GM18498 (cell line): ENCODE results near the gene TEC.
"Not testable (repeated sequence)": the region's sequence is repeated elsewhere in the genome, so short reads cannot be mapped to it uniquely, and the experiment has no call there.

ENCODE experiments used
- ATAC-seq: cut with Tn5 transposase; IDR thresholded peaks from one replicate; pipeline ENCODE4 v1.9.1; 2021; ENCODE audit warnings: mild to moderate bottlenecking, moderate library complexity; ENCODE audit not compliant: unreplicated experiment

Gene TEC

DNA sequence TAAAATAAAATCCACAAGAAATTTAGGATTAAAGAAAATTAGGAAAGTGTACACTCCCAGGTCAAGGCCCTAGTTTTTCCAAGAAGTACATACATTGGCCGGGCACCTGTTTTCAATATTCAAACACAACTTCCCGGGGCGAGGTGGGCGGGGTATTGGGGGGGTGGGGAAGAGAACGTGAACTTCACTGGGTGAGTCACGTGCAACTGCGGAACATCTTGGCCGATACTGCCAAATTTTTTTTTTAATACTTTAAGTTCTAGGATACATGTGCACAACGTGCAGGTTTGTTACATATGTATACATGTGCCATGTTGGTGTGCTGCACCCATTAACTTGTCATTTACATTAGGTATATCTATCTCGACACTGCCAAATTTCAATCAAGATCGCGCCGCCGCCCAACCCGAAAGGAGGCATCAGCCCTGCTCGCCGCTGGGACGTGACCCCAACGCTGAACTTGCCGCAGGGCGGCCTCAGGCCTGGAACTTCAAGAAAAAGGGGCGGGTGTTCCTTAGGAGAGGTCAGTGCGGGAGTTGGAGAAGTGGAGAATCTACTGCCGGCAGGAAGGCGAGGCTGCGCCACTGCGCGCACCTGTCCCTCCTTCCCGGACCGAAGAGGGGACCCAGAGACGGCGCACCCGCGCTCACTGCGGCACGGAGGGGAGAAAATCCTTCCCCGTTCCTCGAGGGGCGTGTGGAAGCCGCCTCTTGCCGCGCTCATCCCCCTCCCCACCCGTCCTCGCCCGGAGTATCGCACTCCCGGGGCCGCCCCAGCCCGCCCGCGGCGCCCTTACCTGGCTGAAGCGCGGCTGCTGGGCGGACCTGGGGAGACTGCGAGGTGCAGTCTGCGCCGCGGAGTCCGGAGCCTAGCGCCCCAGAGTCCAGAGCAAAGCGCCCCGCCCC, at the start of gene TEC:
Gene TEC, minus strand, starts transcription at position 883 of the 905 bp plus-strand sequence. CDS start 41,224 bp downstream, outside the sequence.
- ATAC-seq: peak; percentile 28

DNA sequence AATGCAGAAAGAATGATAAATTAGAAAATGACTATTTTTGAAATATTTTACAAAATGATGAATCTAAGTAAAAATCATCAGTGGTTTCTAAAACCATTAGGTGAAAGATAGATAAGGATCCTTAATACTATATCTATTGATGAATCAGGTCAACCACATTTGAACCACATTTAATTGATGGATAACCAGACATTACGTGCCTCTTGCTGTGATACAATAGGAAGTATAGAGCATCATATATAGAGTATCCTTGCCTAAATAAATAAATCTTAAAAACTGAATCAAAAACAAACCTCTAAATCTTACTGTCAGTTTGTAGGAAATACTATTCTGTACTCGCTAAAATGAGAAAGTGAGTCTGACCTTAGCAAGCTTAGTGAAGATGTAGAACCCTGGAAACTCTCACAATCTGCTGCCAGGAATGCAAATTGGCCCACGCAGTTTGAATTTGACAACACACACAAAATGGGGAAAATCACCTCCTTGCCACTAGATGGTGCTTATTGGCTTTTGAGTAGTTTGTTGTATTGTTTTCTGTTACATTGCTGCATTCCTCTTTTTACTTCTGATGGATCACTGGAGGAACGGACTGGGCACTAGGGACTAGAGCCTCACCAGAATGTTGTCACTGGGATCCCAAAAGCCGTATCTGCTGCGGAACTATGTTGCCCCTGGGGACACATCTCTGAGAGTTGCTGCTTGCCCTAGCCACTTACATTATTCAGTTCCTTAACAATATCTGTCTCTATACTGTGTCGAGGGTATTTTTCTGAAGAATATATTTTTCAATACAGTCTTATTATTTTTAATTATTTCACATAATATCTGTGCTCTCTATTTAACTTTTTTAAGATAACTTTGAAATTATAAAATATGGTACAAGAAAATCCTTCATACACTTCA, 46.3 kb upstream of the TEC start:
- ATAC-seq: peak; percentile 73

DNA sequence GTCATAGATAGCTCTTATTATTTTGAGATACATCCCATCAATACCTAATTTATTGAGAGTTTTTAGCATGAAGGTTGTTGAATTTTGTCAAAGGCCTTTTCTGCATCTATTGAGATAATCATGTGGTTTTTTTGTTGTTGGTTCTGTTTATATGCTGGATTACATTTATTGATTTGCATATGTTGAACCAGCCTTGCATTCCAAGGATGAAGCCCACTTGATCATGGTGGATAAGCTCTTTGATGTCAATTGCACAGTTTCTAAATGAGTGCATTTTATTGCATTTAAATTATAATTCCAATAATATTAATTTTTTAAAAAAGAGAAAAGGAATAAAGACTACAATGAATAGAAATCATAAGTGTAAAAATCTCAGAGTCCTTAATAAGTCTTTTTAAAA, 45.1 kb upstream of the TEC start:
- ATAC-seq: not testable (repeated sequence)

DNA sequence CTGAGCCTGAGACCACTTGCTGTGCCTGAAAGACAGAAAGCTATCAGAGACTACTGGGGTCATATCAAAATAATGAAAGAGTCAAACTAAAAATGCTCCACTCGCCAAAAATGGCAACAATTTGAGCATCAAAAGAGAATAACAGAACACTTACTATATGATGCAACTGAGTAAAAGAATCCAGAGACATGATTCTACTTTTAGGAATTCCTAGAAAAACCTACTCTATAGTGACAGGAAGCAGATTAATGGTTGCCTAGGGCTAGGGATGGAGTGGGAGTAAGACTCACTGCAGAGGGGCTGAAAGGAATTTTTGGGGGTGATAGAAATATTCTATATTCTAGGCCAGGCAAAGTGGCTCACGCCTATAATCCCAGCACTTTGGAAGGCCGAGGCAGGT, 42.3 kb upstream of the TEC start:
- no peak for ATAC-seq

DNA sequence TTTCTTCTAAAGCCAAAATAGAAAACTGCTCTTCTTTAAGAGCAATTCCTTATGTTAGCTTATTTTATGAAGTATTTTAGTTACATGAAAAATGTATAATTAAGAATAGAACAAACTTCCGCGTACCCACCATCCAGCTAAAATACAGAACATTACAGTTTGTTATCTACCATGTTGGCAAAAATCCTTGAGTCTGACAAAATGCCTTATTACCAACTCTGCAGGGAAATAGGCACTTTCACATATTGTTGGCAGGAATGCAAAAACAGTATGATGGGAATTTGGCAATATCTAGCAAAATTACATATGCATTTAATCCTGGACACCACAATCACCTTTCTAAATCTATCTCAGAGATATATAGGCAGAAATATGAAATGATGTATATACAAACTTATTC, 39.3 kb upstream of the TEC start:
- ATAC-seq: no peak

DNA sequence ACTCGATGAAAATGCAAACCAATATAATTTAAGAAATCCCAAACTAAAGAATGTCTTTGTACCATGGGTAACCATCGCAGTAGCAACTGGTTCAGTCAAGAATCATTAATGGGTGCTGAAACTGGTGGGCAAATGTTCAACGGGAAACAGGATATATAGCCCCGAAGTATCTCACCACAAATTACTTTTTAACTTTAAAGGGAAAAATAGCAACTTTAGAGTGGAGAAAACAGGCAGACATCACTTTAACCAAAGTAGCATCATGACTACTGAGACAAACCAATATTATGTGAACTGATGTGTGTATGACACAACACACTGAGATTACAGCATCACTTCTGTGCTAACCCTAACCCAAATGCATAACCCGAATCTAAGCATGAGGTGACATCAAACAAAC, 37.9 kb upstream of the TEC start:
- ATAC-seq: no peak

DNA sequence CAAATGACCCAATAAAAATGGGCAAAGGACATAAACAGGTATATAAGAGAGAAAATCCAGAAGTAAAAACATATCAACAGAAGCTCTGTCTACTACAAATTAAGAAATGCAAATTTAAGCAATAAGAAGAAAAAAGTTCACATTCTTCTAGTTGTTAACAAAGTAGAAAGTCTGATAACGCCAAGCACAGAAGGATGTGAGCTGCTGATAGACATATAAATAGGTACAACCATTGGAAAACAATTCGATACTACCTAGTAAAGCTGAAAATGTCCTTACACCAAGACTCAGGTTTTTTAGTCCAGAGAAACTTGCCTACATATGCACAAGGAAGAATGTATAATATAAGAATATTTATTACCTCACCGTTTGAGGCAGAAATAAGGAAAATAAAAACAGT, 35.9 kb upstream of the TEC start:
- ATAC-seq: no peak

DNA sequence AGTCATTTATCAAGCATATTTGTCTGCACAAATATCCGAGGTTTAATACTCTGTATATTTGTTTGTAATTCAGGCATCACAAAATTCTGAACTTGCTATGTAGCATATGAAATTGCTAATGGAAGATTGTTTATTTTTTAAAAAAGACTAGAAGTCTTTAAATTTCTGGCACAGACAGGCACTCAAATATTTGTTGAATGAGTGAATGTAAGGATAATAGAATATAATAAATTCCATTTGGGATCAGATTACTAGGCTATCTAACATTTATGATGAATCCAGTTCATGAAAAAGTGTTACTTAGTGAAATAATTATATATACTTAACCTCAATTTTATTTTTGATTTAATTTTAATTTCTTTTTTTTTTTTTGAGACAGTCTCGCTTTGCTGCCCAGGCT, 30.4 kb upstream of the TEC start:
- no peak for ATAC-seq

DNA sequence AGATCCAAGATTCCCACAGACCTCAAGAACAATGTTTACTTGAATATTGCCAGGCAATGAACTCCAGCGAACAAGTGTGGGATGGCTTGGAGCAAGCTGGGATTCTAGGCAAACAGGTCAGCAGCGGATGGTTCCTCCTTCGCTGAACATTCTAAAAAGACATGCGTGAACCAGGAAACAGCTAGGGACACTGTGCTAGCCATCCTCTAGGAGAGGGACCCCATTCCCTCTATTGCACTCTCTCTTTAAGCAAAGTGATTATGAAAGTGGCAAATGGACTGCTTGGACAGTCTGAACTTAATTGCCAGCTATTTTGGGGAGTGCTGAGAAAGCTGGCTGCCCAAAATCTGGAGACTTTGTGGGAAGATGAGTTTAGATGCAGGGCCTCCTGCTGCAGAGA, 29.9 kb upstream of the TEC start:
- ATAC-seq: no peak

DNA sequence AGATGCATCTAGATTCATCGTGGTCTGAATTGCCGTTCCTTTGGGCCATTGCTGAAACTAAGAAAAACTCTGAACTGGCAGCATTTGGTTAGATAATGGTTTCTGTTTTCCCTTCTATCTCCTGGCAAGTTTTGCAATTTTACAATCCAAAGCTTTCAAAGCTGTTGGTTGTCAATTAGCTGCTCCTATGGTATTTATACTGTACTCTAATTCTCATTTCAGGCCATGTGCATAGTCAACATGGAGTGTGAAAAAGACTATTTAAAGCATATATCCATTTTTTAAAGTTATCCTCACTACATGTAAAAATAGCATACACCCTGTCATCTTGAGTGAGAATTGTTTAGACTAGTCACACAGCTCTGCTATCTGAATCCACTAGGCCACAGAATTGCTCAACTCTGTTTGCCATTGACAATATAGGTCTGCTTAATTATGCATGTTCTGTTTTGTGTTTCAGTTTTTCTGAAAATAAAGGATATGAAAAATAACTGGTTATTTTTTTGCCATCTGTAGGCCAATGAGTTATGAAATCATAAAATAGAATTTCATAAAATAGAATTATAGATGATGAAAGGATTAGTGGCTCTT, 27.7 kb upstream of the TEC start:
- ATAC-seq: no peak

DNA sequence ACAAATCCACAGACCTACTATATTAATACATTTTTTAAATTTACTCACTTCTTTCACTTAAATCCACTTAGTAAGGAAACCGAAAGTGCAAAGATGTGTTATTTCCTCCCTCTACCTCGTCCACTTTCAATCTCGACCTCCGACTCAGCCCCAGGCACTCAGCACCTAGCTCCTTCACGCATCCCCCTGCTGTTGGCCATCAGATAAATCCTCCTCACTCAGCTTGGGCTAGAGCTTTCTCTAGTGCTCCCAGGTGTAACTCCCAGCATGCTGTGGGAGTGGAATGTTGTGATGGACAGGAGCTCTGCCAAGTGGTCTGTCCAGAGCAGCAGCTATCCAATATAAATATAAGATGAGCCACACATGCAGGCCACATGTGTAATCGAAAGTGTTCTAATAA, 26.7 kb upstream of the TEC start:
- peak; percentile 90 for ATAC-seq

DNA sequence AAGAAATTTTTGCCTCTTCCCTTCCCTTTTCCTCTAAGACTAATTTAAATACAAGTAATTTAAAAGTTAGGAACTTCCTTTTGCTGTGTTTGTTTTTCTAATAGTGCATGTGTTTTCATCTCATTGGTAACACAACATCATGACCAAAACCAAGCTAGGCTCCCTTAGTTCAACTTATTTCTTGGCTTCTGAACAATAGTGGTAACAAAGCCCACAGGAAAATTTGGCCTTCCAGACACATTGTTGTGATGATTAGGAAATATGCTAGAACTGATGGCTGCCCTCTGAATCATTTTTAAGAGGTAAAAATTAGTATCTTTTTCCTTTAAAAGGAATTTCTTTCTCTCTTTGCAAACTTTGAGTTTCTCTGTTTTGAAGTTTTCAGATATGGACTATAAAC, 25.5 kb upstream of the TEC start:
- ATAC-seq: no peak

DNA sequence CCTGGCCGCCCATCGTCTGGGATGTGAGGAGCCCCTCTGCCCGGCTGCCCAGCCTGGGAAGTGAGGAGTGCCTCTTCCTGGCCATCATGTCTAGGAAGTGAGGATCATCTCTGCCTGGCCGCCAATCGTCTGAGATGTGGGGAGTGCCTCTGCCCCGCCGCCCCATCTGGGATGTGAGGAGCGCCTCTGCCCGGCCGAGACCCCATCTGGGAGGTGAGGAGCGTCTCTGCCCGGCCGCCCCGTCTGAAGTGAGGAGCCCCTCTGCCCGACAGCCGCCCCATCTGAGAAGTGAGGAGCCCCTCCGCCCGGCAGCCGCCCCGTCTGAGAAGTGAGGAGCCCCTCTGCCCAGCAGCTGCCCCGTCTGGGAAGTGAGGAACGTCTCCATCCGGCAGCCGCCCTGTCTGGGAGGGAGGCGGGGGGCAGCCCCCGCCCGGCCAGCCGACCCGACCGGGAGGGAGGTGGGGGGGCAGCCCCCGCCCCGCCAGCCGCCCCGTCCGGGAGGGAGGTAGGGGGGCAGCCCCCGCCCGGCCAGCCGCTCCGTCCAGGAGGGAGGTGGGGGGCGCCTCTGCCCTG, 22.7 kb upstream of the TEC start:
- ATAC-seq: not testable (repeated sequence)

DNA sequence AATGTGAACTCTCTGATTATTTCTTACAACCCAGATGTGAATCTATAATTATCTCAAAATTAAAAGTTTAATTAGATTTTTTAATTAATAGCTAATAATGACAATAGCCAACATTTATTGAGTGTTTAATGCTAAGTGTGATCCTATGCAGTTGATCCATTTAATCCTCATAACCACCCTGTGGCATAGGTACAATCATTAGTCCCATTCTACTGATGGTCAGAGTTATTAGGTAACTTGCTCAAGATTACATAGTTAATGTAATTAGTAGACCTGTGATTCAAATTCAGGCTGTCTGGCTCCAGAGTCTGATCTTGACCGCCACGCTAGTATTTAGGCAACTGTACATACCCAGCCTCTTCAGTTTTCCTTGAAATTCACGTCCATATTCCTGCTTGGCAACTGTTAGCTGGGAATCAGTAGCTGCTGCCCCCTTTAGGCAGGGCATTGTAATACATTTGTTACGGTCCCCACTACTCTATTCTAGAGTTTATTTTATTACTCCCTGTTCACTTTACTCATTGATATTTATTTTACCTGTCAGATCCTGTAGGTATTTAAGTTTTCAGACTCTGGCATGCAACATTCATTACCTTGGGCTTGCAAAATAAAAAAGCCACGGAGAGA, 20.6 kb upstream of the TEC start:
- no peak for ATAC-seq

DNA sequence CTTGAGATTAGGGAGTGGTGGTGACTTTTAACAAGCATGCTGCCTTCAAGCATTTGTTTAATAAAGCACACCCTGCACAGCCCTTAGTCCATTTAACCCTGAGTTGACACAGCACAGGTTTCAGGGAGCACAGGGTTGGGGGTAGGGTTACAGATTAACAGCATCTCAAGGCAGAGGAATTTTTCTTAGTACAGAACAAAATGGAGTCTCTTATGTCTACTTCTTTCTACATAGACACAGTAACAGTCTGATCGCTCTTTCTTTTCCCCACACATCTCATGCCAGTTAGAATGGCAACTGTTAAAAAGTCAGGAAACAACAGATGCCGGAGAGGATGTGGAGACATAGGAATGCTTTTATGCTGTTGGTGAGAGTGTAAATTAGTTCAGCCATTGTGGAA, 16.4 kb upstream of the TEC start:
- ATAC-seq: not testable (repeated sequence)

DNA sequence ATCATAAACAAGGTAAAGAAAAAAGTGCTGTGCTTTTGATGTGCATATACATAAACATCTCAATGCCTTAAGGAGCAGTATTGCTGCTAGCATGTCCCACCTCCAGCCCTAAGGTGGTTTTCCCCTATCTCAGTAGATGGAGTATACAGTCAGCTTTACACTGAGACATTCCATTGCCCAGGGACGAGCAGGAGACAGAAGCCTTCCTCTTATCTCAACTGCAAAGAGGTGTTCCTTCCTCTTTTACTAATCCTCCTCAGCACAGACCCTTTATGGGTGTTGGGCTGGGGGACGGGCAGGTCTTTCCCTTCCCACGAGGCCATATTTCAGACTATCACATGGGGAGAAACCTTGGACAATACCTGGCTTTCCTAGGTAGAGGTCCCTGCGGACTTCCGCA, 16.0 kb upstream of the TEC start:
- ATAC-seq: not testable (repeated sequence)

DNA sequence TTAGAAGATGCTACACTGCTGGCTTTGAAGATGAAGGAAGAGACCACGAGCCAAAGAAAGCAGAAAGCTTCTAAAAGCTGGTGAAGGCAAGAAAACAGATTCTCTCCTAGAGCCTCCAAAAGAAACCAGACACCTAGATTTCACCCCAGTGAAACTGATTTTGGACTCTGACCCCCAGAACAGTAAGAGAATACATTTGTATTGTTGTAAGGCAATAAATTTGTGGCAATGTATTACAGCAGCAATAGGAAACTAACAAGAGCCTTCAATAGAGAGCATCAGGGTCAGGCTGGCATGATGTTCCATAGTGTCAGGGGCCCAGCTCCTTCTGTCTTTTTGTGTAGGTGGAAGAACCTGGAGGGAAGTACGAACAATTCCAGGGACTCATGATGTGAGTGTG, 6.0 kb upstream of the TEC start:
- ATAC-seq: peak; percentile 5

DNA sequence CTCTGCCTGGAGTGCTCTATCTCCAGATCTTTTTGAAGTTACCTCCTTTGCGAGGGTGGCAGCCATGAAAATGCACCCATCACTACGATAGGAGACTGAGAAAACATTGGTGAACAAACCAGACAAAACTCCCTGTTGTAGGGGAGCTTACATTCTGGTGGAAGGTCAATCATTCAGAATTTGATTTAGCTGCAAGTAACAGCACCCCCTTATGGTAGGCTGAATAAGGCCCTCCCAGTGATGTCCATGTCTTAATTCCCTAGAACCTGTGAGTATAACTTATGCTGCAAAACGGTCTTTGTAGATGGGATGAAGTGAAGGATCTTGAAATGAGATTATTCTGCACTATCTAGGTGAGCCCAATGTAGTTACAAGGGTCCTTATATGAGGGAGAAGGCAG, 5.6 kb upstream of the TEC start:
- peak; percentile 44 for ATAC-seq

DNA sequence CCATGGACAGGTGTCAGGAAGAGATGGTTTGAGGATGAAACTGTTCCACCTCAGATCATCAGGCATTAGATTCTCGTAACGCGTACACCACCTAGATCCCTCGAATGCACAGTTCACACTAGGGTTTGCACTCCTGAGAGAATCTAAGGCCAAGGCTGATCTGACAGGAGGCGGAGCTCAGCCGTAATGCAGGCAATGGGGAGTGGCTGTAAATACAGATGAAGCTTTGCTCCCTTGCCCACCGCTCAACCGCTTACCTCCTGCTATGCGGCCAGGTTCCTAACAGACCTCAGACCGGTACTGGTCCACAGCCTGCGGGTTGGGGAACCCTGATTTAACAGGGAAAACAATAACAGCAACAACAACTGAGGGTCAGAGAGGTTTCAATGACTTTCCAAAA, 2.0 kb upstream of the TEC start:
- ATAC-seq: no peak

DNA sequence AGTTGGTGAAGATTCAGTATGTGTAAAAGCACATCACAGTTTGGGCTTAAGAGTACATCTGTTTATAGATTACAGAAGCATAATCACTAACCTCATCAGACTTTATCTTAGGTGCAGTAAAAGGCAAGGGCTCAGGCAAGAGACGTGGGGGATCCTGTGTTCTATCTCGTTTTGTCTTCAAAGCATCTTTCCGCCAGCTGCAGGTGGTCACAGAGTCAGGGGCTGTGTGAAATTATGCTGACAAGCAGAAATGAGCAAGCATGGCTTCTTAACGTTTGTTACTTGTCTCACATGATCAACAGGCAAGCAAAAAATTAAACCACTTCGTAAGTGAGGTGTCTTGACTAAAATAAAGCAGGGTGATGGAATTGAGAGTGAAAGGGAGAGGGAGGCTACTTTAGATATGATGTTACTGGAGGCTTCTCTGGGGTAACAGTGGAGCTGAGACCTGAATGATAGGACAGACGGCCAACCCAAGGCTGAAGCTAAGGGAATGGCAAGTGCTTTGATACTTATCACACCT, 1.4 kb upstream of the TEC start:
- no peak for ATAC-seq
